K562 (cell line): ENCODE measurements around the gene NAGPA.

ENCODE experiments used
- CREB1 ChIP-seq, 2 experiments: sonication (generic) in 1 of 2; formaldehyde crosslinking in 1 of 2; IDR thresholded peaks; 2 replicates each; pipeline versions ENCODE4 v1.6.1 to v1.8.0; 2012 to 2022; ENCODE audit warnings: inconsistent platforms in 1 of 2, mild to moderate bottlenecking in 1 of 2, missing genetic modification reagents in 1 of 2, moderate library complexity in 1 of 2
- ELF4 ChIP-seq: fragments of 450-650 bp; formaldehyde crosslinking; IDR thresholded peaks from 2 replicates; pipeline ENCODE4 v1.4.0; 2022; ENCODE audit warnings: missing genetic modification characterization
- ETV6 ChIP-seq, 3 experiments: fragments of 150-350 bp in 1 of 3; sonication (generic) in 1 of 3; formaldehyde crosslinking in 1 of 3; IDR thresholded peaks; 2 replicates each; pipeline versions ENCODE4 v1.6.1 to v1.8.0; 2014 to 2022; ENCODE audit warnings: borderline replicate concordance in 2 of 3, low read depth in 2 of 3, antibody characterized with exemption in 1 of 3, low read length in 1 of 3, mild to moderate bottlenecking in 1 of 3, missing genetic modification reagents in 1 of 3
- GTF2F1 ChIP-seq: IDR thresholded peaks from 2 replicates; pipeline ENCODE4 v1.6.1; 2011; ENCODE audit warnings: low read depth, low read length, improper control_type of control experiment
- NFRKB ChIP-seq: fragments of 450-650 bp; IDR thresholded peaks from 2 replicates; pipeline ENCODE4 v1.6.1; 2016; ENCODE audit warnings: low read depth
- POLR2AphosphoS5 ChIP-seq: IDR thresholded peaks from 2 replicates; pipeline ENCODE4 v1.6.1; 2011; ENCODE audit warnings: mild to moderate bottlenecking, low read depth, low read length, moderate library complexity; ENCODE audit not compliant: control insufficient read depth, insufficient read depth
- RAD51 ChIP-seq: fragments of 450-650 bp; IDR thresholded peaks from 2 replicates; pipeline ENCODE4 v1.7.1; 2016; ENCODE audit warnings: low read depth, mild to moderate bottlenecking, borderline replicate concordance
- RFX5 ChIP-seq: IDR thresholded peaks from 2 replicates; pipeline ENCODE4 v1.6.1; 2011; ENCODE audit warnings: low read depth, mild to moderate bottlenecking, improper control_type of control experiment, low read length
- SMARCE1 ChIP-seq: fragments of 450-650 bp; IDR thresholded peaks from 2 replicates; pipeline ENCODE4 v1.7.1; 2016; ENCODE audit warnings: mild to moderate bottlenecking
- TGIF2 ChIP-seq: sonication (generic); formaldehyde crosslinking; IDR thresholded peaks from 2 replicates; pipeline ENCODE4 v1.8.1; 2022; ENCODE audit warnings: mild to moderate bottlenecking, missing genetic modification reagents, moderate library complexity
- ZBTB5 ChIP-seq: fragments of 450-650 bp; IDR thresholded peaks from 2 replicates; pipeline ENCODE4 v1.6.1; 2017; ENCODE audit warnings: antibody characterized with exemption
- ZNF384 ChIP-seq: IDR thresholded peaks from 2 replicates; pipeline ENCODE4 v1.6.1; 2012; ENCODE audit warnings: low read depth, low read length, improper control_type of control experiment
- ZNF707 ChIP-seq: fragments of 250-450 bp; sonication (Bioruptor Pico); conservative IDR thresholded peaks from 2 replicates; pipeline ENCODE4 v1.8.0; 2022; ENCODE audit warnings: inconsistent platforms, mild to moderate bottlenecking, moderate library complexity

GRCh38 chr16:5062790-5063765 is 29.3 kb upstream of the NAGPA start:
- TF ChIP-seq ZNF707 (CRISPR knock-in tag): no peak
- TF ChIP-seq TGIF2: no peak
- TF ChIP-seq ZNF384: no peak
- TF ChIP-seq SMARCE1: no peak
- no peak for TF ChIP-seq RAD51
- no peak for TF ChIP-seq POLR2AphosphoS5
- no peak for TF ChIP-seq RFX5
- TF ChIP-seq ZBTB5: no peak
- TF ChIP-seq GTF2F1: no peak
- no peak for TF ChIP-seq NFRKB
- no peak for TF ChIP-seq ELF4 (CRISPR knock-in tag)
- no peak for TF ChIP-seq CREB1 (IDR thresholded peaks at IDR 0.05)
- no peak for TF ChIP-seq CREB1 (CRISPR knock-in tag; IDR thresholded peaks at IDR 0.05)
- no peak for TF ChIP-seq ETV6 (IDR thresholded peaks at IDR 0.05; ENCODE audit: borderline replicate concordance in 1 of 2, low read depth in 2 of 2, low read length in 1 of 2)
- TF ChIP-seq ETV6 (CRISPR knock-in tag; IDR thresholded peaks at IDR 0.05; ENCODE audit: borderline replicate concordance): no peak
